Mucosa of stomach (tissue), 1 donor: Measurements from ENCODE around the gene OR2C3.
"Not testable (repeated sequence)": the region's sequence is repeated elsewhere in the genome, so short reads cannot be mapped to it uniquely, and the experiment has no call there.

Source experiments
- H3K27me3 ChIP-seq: one replicate; pipeline ENCODE4 v1.7.0; 2013; ENCODE audit warnings: mild to moderate bottlenecking, low read length; ENCODE audit not compliant: control insufficient read depth, insufficient read depth
- H3K36me3 ChIP-seq: one replicate; pipeline ENCODE4 v1.7.0; 2013; ENCODE audit warnings: low read length; ENCODE audit not compliant: control insufficient read depth, insufficient read depth
- H3K4me1 ChIP-seq: one replicate; pipeline ENCODE4 v1.7.0; 2013; ENCODE audit warnings: mild to moderate bottlenecking, low read length; ENCODE audit not compliant: control insufficient read depth, insufficient read depth
- H3K4me3 ChIP-seq: one replicate; pipeline ENCODE4 v1.7.0; 2013; ENCODE audit warnings: low read length
- H3K9ac ChIP-seq: one replicate; pipeline ENCODE4 v1.7.0; 2013; ENCODE audit warnings: mild to moderate bottlenecking, low read length, moderate library complexity
- H3K9me3 ChIP-seq: one replicate; pipeline ENCODE4 v1.7.0; 2013; ENCODE audit warnings: mild to moderate bottlenecking, low read length, moderate library complexity; ENCODE audit not compliant: control insufficient read depth
- donor health status: Pancreatic carcinoma.

OR2C3 gene

DNA sequence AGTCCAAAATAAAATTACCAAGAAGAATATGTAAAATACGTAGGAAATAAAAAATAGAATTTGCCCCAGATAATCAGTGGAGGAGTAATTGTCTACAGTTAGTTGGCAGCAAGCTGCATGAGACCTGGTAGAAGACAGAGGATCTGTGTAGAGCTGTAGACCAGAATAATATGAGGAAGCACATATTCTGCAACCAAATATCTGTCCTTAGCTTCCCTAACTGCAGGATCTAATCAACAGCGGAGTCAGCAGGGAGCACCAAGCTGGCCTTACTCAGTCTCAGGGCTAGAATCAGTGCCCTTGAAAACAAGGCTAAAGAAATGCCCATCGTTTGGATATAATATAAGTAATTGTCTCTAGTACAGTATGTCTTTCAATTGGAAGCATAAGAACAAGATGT is 6.6 kb upstream of the OR2C3 start:
- no peaks in the 10 kb centered on the region for H3K27me3 ChIP-seq
- H3K4me3 ChIP-seq = no peak overlapping the region
- H3K9me3 ChIP-seq = no peaks in the 10 kb centered on the region
- H3K9ac ChIP-seq = no peak overlapping the region
- no peaks in the 10 kb centered on the region for H3K36me3 ChIP-seq
- H3K4me1 ChIP-seq = no peaks in the 10 kb centered on the region

- Histone ChIP-seq H3K9me3 (no peaks in the 10 kb centered on the region), H3K9ac (no peak overlapping the region), H3K27me3 (no peaks in the 10 kb centered on the region), H3K36me3 (no peaks in the 10 kb centered on the region), H3K4me3 (no peak overlapping the region), H3K4me1 (no peaks in the 10 kb centered on the region)
These were observed 4.3 kb upstream of the OR2C3 start for GRCh38 chr1:247540581-247540980.

- no peak overlapping the region for H3K4me3 ChIP-seq
- H3K9ac ChIP-seq = no peak overlapping the region
- H3K4me1 ChIP-seq = no peaks in the 10 kb centered on the region
- no peaks in the 10 kb centered on the region for H3K36me3 ChIP-seq
- H3K27me3 ChIP-seq = no peaks in the 10 kb centered on the region
- no peaks in the 10 kb centered on the region for H3K9me3 ChIP-seq
These were observed 3.0 kb upstream of the OR2C3 start for GRCh38 chr1:247539215-247539614.

GRCh38 chr1:247538561-247538960 is 2.3 kb upstream of the OR2C3 start:
- Histone ChIP-seq H3K9me3 (no peaks in the 10 kb centered on the region), H3K36me3 (no peaks in the 10 kb centered on the region), H3K4me1 (no peaks in the 10 kb centered on the region), H3K9ac (no peak overlapping the region), H3K4me3 (no peak overlapping the region), H3K27me3 (no peaks in the 10 kb centered on the region)

GRCh38 chr1:247535402-247535801 is 838 bp downstream of the OR2C3 start:
- Histone ChIP-seq H3K9ac (no peak overlapping the region), H3K36me3 (no peaks in the 10 kb centered on the region), H3K9me3 (no peaks in the 10 kb centered on the region), H3K27me3 (no peaks in the 10 kb centered on the region), H3K4me1 (no peaks in the 10 kb centered on the region), H3K4me3 (no peak overlapping the region)

- Histone ChIP-seq H3K9me3 (no peaks in the 10 kb centered on the region), H3K27me3 (no peaks in the 10 kb centered on the region), H3K4me3 (no peak overlapping the region), H3K36me3 (no peaks in the 10 kb centered on the region), H3K9ac (no peak overlapping the region), H3K4me1 (no peaks in the 10 kb centered on the region)
These were observed 4.3 kb downstream of the OR2C3 start for GRCh38 chr1:247531937-247532336.

GRCh38 chr1:247530785-247531184 is 5.5 kb downstream of the OR2C3 start:
- Histone ChIP-seq H3K4me1 (no peaks in the 10 kb centered on the region), H3K9me3 (no peaks in the 10 kb centered on the region), H3K27me3 (no peaks in the 10 kb centered on the region), H3K36me3 (no peaks in the 10 kb centered on the region), H3K9ac (no peak overlapping the region), H3K4me3 (no peak overlapping the region)

DNA sequence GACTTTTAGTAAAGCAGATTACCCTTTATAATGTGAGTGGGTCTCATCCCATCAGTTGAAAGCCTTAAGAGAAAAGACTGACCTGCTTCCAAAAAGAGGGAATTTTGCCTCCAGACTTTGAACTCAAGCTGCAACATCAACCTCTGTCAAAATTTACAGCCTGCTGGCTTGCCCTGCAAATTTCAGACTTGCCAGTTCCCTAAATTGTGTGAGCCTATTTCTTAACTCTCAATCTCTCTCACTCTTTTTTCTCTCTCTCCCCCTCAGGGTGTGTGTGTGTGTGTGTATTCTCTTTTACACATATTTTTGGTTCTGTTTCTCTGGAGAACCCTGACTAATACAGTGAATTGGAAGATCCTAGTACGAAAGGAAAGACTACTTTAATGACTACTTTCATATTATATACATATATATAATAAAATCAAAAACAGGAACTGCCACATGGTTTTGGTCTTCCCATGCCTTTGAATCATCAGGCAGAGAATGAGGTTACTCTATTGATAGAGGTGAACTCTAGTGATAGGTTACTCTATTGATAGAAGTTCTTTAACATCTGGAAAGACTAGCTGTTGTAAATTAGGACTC is 6.4 kb downstream of the OR2C3 start:
- H3K36me3 ChIP-seq = no peaks in the 10 kb centered on the region
- no peaks in the 10 kb centered on the region for H3K27me3 ChIP-seq
- no peaks in the 10 kb centered on the region for H3K4me1 ChIP-seq
- H3K9ac ChIP-seq = no peak overlapping the region
- H3K4me3 ChIP-seq = no peak overlapping the region
- no peaks in the 10 kb centered on the region for H3K9me3 ChIP-seq

DNA sequence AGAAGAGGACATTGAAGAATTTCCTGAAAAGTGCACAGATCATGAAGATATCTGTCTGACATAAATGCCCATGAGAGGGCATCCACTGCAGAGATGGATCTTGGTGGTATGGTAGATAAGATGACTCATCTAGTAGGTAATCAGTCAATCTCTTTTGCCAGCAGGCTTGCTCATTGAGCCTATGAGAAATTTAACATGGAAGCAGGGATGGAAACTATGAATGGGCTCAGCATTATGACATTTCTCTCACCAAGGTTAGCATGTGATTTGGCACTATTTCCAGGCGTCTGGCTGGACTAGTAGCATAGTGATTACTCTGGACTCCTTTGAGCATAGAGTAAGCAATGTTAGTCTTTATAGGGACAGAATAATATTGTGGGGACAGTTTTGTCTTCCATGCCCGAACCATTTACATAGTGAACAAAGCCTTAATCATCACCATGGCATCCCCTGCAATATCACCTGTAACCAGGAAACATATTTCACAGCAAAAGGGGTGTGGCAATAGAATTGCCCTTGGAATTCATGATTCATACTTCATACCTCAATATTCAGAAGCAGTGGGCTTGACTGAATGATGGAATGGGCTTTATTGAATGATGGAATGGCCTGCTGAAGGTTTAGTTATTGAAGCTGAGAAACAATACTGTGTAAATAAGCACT is 7.3 kb downstream of the OR2C3 start:
- Histone ChIP-seq H3K27me3 (no peaks in the 10 kb centered on the region), H3K9me3 (no peaks in the 10 kb centered on the region), H3K36me3 (no peaks in the 10 kb centered on the region), H3K9ac (no peak overlapping the region), H3K4me1 (no peaks in the 10 kb centered on the region), H3K4me3 (no peak overlapping the region)

DNA sequence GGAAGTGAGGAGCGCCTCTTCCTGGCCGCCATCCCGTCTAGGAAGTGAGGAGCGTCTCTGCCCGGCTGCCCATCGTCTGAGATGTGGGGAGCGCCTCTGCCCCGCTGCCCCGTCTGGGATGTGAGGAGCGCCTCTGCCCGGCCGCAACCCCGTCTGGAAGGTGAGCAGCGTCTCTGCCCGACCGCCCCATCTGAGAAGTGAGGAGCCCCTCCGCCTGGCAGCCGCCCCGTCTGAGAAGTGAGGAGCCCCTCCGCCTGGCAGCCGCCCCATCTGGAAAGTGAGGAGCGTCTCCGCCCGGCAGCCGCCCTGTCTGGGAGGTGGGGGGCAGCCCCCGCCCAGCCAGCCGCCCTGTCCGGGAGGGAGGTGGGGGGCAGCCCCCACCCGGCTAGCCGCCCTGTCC is 14.4 kb downstream of the OR2C3 start:
- H3K27me3 ChIP-seq, H3K36me3 ChIP-seq, H3K9me3 ChIP-seq, H3K9ac ChIP-seq, H3K4me3 ChIP-seq, H3K4me1 ChIP-seq: not testable (repeated sequence)

GRCh38 chr1:247518613-247518891 is 17.7 kb downstream of the OR2C3 start:
- Histone ChIP-seq H3K27me3 (no peaks in the 10 kb centered on the region), H3K9me3 (no peaks in the 10 kb centered on the region), H3K4me1 (no peaks in the 10 kb centered on the region), H3K36me3 (no peaks in the 10 kb centered on the region), H3K4me3 (no peak overlapping the region), H3K9ac (no peak overlapping the region)

DNA sequence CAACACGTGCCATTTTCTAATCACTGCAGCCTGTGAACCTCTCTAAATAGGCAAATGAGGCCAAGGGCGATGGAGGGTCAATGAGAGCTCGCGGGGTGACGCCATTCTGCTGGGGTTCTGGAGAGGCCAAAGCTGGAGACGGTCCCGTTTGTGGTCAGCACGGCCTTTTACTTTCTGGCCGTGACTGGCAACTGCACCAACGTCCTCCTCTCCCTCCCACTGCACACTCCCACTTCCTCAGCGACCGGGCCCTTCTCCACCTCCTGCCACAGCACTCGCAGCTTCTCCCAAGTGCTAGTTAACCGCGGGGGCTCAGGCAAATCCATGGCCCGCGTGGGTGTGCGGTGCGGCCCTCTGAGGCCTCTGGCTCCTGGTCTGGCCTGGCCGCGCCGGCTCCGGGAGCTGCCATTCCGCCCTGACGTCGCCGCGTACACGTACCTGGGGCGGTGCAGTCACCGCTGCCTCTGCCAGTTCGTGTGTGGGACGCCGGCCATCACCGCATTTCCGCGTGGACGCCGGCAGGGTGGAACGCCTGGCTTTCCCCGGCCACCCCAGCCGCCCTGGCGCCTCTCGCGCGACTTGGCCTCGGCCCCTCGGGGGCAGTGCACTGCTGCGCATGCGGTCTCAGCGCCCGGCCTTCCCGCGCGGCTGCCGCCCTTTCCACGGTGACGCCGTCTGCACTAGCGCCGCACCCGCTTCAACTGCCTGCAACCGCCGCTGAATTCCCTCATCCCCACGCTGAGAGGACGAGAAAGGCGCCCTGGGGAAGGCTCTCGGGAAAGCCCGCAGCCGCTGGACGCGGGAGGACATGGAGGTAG is 18.2 kb downstream of the OR2C3 start:
- H3K27me3 ChIP-seq = no peaks in the 10 kb centered on the region
- no peak overlapping the region for H3K9ac ChIP-seq
- no peak overlapping the region for H3K4me3 ChIP-seq
- no peaks in the 10 kb centered on the region for H3K9me3 ChIP-seq
- H3K36me3 ChIP-seq = no peaks in the 10 kb centered on the region
- H3K4me1 ChIP-seq = no peaks in the 10 kb centered on the region
